Esophagus squamous epithelium (tissue), 4 donors: ENCODE results near the gene GLP2R.

Source experiments
- POLR2A ChIP-seq, 4 donors: fragments of 450-650 bp; IDR thresholded peaks; one replicate each; pipeline ENCODE4 v1.6.1; 2017; ENCODE audit warnings: antibody characterized with exemption in 4 of 4, mild to moderate bottlenecking in 4 of 4, moderate library complexity in 3 of 4
- TF ChIP-seq, protein P1 (sequence below), 6 experiments: fragments of 450-650 bp in 4 of 6; fragments of 200-600 bp in 2 of 6; sonication (generic) in 2 of 6; IDR thresholded peaks; one replicate each; pipeline ENCODE4 v1.5.1; 2016 to 2019; ENCODE audit warnings: antibody characterized with exemption in 6 of 6, mild to moderate bottlenecking in 4 of 6, moderate library complexity in 4 of 6

DNA sequence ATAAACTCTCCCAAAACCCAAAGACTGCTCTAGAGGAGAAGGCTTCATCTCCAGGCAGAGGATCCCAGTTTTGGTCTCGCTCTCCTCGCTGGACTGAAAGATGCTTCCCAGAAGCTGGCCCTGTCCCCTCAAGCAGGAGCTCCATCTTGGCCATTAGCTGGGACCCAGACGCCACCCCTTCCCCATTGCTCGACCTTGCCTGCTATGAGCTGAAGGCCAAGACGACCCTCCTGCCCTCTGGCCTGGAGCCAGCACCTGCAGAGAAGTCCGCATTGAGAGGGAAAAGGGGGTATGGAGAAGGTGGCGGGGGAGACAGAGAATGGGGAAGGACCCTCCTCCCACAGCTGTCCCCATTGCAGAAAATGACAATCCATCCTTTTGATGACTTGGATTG lies 82.9 kb downstream of the GLP2R start:
- TF ChIP-seq, protein P1, sequence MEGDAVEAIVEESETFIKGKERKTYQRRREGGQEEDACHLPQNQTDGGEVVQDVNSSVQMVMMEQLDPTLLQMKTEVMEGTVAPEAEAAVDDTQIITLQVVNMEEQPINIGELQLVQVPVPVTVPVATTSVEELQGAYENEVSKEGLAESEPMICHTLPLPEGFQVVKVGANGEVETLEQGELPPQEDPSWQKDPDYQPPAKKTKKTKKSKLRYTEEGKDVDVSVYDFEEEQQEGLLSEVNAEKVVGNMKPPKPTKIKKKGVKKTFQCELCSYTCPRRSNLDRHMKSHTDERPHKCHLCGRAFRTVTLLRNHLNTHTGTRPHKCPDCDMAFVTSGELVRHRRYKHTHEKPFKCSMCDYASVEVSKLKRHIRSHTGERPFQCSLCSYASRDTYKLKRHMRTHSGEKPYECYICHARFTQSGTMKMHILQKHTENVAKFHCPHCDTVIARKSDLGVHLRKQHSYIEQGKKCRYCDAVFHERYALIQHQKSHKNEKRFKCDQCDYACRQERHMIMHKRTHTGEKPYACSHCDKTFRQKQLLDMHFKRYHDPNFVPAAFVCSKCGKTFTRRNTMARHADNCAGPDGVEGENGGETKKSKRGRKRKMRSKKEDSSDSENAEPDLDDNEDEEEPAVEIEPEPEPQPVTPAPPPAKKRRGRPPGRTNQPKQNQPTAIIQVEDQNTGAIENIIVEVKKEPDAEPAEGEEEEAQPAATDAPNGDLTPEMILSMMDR (IDR thresholded peaks at IDR 0.05), result no peak
- TF ChIP-seq POLR2A (IDR thresholded peaks at IDR 0.05), result no peak
